ENCODE measurements around the gene IL3RA. TPM values are rescaled to one million over a fixed set of nuclear protein-coding genes. Genes with fewer than 3 reads are reported as not detected.

The IL3RA gene
- polyA plus RNA-seq, 1 of the 3 experiments (the other 2 are of a cell fraction): not detected

GRCh38 chrX:1291110-1291740, 45.4 kb upstream of the IL3RA start:
- Histone ChIP-seq H2AFZ (ENCODE audit: low read depth) (no peak overlapping the region), H3K27me3 (ENCODE audit: insufficient read depth) (peaks cover 29% of the 10 kb centered on the region; the same call in 1 of the 2 replicates), H3K79me2 (ENCODE audit: insufficient read depth) (no peaks in the 10 kb centered on the region), H4K20me1 (ENCODE audit: insufficient read depth) (no peaks in the 10 kb centered on the region; the same call in 1 of the 2 replicates), H3K4me3 (ENCODE audit: low read depth in 2 of 2, low read length in 1 of 2) (no peak overlapping the region), H3K36me3 (replicated peaks in 1 of 2; ENCODE audit: control insufficient read depth in 1 of 2, insufficient read depth in 2 of 2, low read length in 1 of 2) (no peaks in the 10 kb centered on the region), H3K9me2 (no peaks in the 10 kb centered on the region; the same call in 1 of the 2 replicates), H3K9me3 (no peaks in the 10 kb centered on the region), H3K4me2 (no peak overlapping the region), H3K27ac (ENCODE audit: low read depth in 2 of 2, low read length in 1 of 2) (no peak overlapping the region), H3K9ac (no peak overlapping the region), H3K4me1 (ENCODE audit: control insufficient read depth in 1 of 2, insufficient read depth in 2 of 2, low read depth in 1 of 2, low read length in 1 of 2) (no peaks in the 10 kb centered on the region), H3F3A (replicated peaks; ENCODE audit: insufficient read depth) (peaks cover 12% of the 10 kb centered on the region)
- DNase-seq: no peak
- WGBS (ENCODE audit: low lambda C conversion rate): 41% methylated on average over 9 of the region's 9 CpGs
- TF ChIP-seq RAD21 (IDR thresholded peaks at IDR 0.05; ENCODE audit: low read length) (no peak), TEAD4 (IDR thresholded peaks at IDR 0.05; ENCODE audit: borderline replicate concordance, insufficient read depth) (no peak), TCF12 (IDR thresholded peaks at IDR 0.05) (no peak), MXI1 (IDR thresholded peaks at IDR 0.05; ENCODE audit: low read depth, low read length) (no peak), SMC3 (IDR thresholded peaks at IDR 0.05; ENCODE audit: low read depth, low read length) (no peak), YY1 (IDR thresholded peaks at IDR 0.05; ENCODE audit: low read depth) (no peak)
- TF ChIP-seq, protein P1, sequence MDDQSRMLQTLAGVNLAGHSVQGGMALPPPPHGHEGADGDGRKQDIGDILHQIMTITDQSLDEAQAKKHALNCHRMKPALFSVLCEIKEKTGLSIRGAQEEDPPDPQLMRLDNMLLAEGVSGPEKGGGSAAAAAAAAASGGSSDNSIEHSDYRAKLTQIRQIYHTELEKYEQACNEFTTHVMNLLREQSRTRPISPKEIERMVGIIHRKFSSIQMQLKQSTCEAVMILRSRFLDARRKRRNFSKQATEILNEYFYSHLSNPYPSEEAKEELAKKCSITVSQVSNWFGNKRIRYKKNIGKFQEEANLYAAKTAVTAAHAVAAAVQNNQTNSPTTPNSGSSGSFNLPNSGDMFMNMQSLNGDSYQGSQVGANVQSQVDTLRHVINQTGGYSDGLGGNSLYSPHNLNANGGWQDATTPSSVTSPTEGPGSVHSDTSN (IDR thresholded peaks at IDR 0.05): no peak
- POLR2A ChIA-PET: no interaction called here
- CTCF ChIA-PET: no interaction called here

DNA sequence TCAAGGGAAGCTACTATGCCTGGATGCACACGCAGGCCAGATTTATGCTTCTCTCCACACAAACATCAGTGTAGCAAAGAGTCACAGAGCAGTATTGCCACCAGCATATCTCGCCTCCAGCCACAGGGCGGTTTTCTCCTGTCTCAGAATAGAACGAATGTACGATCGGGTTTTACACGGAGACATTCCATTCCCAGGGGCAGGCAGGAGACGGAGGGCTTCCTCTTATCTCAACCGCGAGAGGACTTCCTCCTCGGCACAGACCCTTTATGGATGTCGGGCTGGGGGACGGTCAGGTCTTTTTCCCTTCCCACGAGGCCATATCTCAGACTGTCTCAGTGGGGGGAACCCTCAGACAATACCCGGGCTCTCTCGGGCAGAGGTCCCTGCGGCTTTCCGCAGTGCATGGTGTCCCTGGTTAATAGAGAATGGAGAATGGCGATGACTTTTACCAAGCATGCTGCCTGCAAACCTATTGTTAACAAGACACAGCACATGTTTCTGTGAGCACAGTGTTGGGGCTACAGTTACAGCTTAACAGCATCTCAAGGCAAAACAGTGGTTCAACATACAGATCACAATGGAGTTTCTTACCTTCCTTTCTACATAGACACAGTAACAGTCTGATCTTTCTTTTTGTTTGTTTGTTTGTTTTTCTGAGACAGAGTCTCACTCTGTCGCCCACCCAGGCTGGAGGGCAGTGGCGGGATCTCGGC, 43.9 kb upstream of the IL3RA start:
- no peak overlapping the region for H3K4me2 ChIP-seq
- WGBS (ENCODE audit: low lambda C conversion rate): 47% methylated on average over 22 of the region's 22 CpGs
- H3K36me3 ChIP-seq (replicated peaks in 1 of 2; ENCODE audit: control insufficient read depth in 1 of 2, insufficient read depth in 2 of 2, low read length in 1 of 2): no peaks in the 10 kb centered on the region
- CTCF ChIA-PET: no interaction called here
- no peak overlapping the region for H3K9ac ChIP-seq
- peaks cover 12% of the 10 kb centered on the region for H3F3A ChIP-seq (replicated peaks; ENCODE audit: insufficient read depth)
- no peak overlapping the region for H3K27ac ChIP-seq (ENCODE audit: low read depth in 2 of 2, low read length in 1 of 2)
- no peak for TF ChIP-seq RAD21 (IDR thresholded peaks at IDR 0.05; ENCODE audit: low read length)
- no peak for TF ChIP-seq FOXM1 (IDR thresholded peaks at IDR 0.05; ENCODE audit: low read depth)
- no peak for TF ChIP-seq POLR2AphosphoS5 (IDR thresholded peaks at IDR 0.05; ENCODE audit: low read depth, low read length)
- no peak for TF ChIP-seq MEF2A (IDR thresholded peaks at IDR 0.05; ENCODE audit: borderline replicate concordance, low read depth)
- no peak for TF ChIP-seq TCF12 (IDR thresholded peaks at IDR 0.05)
- H3K9me2 ChIP-seq: no peaks in the 10 kb centered on the region; the same call in 1 of the 2 replicates
- no peak overlapping the region for H3K4me3 ChIP-seq (ENCODE audit: low read depth in 2 of 2, low read length in 1 of 2)
- no peaks in the 10 kb centered on the region for H3K4me1 ChIP-seq (ENCODE audit: control insufficient read depth in 1 of 2, insufficient read depth in 2 of 2, low read depth in 1 of 2, low read length in 1 of 2)
- no peaks in the 10 kb centered on the region; the same call in 1 of the 2 replicates for H4K20me1 ChIP-seq (ENCODE audit: insufficient read depth)
- no peak overlapping the region for H2AFZ ChIP-seq (ENCODE audit: low read depth)
- DNase-seq: no peak
- no peaks in the 10 kb centered on the region for H3K79me2 ChIP-seq (ENCODE audit: insufficient read depth)
- H3K27me3 ChIP-seq (ENCODE audit: insufficient read depth): peaks cover 16% of the 10 kb centered on the region; the same call in 1 of the 2 replicates
- no peaks in the 10 kb centered on the region for H3K9me3 ChIP-seq
- POLR2A ChIA-PET: no interaction called here

All from SK-N-SH (cell line).